Muscle of leg (tissue), 11 donors: ENCODE measurements around the gene REX1BD. TPM values are rescaled to one million over a fixed set of nuclear protein-coding genes. Genes with fewer than 3 reads are reported as not detected.

Experiments
- DNase-seq: peaks from one replicate; pipeline ENCODE4 v3.0.0; 2013
- H3K27ac ChIP-seq: one replicate; pipeline ENCODE4 v1.5.1; 2013; ENCODE audit warnings: mild to moderate bottlenecking, low read length, control low read depth
- H3K27me3 ChIP-seq: one replicate; pipeline ENCODE4 v1.6.1; 2013; ENCODE audit warnings: low read length; ENCODE audit not compliant: control insufficient read depth, insufficient read depth
- H3K36me3 ChIP-seq: one replicate; pipeline ENCODE4 v1.6.1; 2013; ENCODE audit warnings: low read length; ENCODE audit not compliant: control insufficient read depth, insufficient read depth
- H3K4me1 ChIP-seq: one replicate; pipeline ENCODE4 v1.6.1; 2013; ENCODE audit warnings: low read length; ENCODE audit not compliant: control insufficient read depth, insufficient read depth
- H3K4me3 ChIP-seq: one replicate; pipeline ENCODE4 v1.5.1; 2013; ENCODE audit warnings: low read length, control low read depth
- H3K9me3 ChIP-seq: replicated peaks from 2 replicates; pipeline ENCODE4 v1.6.1; 2013; ENCODE audit warnings: low read depth, low read length; ENCODE audit not compliant: control insufficient read depth
- WGBS: methylation state at CpG from one replicate; pipeline ENCODE4 v1.1.5; 2013; ENCODE audit warnings: missing lambda C conversion rate; ENCODE audit not compliant: insufficient coverage; 5-methylcytosine and 5-hydroxymethylcytosine counted together
- polyA plus RNA-seq, 8 donors: library from polyadenylated mRNA; unstranded; fragments of 120-200 nt; gene quantifications; one replicate each; pipeline versions ENCODE4 v1.2.1 to v1.2.3, GENCODE V29; 2013; ENCODE audit warnings: inconsistent platforms in 1 of 8, low replicate concordance in 1 of 8; ENCODE audit not compliant: insufficient read length in 8 of 8, insufficient read depth in 1 of 8
- total RNA-seq: library from RNA; stranded (reverse); fragments of 120-200 nt; gene quantifications from one replicate; pipeline ENCODE4 v1.2.4, GENCODE V29; 2013

Gene REX1BD
- total and polyA plus RNA-seq, 9 donors, result 27.4 to 61.5 (median 38.4) TPM

DNA sequence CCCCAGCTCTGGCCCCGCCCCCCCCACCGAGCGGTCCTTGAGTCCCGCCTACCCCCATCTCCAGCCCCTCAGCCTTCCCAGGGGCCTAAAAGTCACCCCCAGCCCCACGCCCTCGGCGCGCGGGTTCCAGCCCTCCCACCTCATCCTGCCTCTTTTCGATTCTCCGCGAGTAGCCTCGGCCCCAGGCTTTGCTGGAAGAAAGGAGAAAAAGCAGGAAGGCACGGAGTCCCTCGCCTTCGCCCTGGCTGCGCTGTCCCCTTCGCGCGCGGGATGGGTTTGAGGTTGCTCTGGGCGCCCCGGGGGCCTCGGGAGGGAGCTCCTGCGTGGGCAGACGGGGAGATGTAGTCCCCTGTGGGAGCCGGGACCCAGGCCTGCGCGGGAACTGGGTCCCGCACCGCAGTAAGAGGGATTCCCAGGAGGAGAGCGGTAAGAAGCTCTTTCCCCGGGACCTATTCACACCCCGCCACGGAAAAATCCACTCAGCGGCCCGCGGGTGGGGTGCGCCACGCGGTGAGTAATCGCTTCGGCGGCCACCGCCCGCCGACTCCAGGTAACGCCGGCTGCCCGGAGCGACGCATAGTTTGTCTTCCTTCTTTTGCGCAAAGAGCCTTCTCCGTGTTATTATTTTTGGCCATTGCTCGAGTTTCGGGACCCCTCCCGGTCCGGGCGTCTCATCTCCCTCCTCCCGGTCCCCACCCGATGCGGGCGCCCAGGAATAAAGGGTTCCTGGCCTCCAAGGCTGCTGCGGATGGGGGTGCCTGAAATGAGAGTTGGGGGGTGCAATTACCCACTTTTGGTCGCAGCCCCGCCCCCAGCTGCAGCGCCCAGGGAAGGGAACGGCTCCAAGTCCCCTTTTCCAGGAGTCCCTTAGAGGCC, 18.9 kb downstream of the REX1BD start:
- 1% methylated on average over 29 of the region's 68 CpGs for WGBS
- Histone ChIP-seq H3K27ac (no peak overlapping the region), H3K27me3 (peaks cover 93% of the 10 kb centered on the region), H3K36me3 (no peaks in the 10 kb centered on the region), H3K9me3 (no peaks in the 10 kb centered on the region), H3K4me3 (peak overlapping the region; percentile 37), H3K4me1 (peaks cover 52% of the 10 kb centered on the region)
- DNase-seq, result peak; percentile 44

DNA sequence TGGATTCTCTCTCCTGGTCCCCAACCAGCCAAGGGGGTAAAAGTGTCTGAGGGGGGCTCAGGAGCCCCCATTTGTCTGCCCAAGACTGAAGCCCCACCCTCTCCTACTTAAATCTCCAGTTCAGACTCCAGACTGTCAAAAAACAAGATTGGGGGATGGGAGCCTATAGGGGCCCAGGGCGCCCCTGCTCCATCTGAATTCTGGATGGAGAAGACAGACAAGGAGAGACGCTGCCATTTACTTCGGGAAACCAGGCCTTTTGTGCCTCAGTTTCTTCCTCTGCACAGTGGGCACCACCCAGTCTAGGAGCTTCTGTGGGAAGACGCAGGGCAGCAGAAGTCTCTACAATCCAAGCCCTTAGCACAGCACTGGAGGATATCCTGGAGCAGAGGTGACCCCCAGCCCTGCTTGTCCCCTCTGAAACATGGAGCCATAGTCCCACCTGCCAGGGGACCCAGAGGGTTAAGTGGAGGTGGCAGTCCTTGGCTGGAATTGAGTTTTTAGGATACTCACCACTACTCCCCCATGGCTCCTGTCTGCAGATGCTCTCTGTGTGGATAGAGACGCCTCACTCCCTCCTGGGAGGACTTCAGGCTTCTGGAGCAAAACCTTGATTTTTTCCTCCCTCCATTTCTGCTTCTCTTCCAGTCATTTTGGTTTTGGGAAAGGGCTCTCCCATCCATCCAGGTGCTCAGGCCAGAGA, 19.7 kb downstream of the REX1BD start:
- peaks cover 92% of the 10 kb centered on the region for H3K27me3 ChIP-seq
- no peak for DNase-seq
- no peaks in the 10 kb centered on the region for H3K9me3 ChIP-seq
- 22% methylated on average over 5 of the region's 5 CpGs for WGBS
- peaks cover 53% of the 10 kb centered on the region for H3K4me1 ChIP-seq
- no peak overlapping the region for H3K4me3 ChIP-seq
- no peaks in the 10 kb centered on the region for H3K36me3 ChIP-seq
- H3K27ac ChIP-seq, result no peak overlapping the region

DNA sequence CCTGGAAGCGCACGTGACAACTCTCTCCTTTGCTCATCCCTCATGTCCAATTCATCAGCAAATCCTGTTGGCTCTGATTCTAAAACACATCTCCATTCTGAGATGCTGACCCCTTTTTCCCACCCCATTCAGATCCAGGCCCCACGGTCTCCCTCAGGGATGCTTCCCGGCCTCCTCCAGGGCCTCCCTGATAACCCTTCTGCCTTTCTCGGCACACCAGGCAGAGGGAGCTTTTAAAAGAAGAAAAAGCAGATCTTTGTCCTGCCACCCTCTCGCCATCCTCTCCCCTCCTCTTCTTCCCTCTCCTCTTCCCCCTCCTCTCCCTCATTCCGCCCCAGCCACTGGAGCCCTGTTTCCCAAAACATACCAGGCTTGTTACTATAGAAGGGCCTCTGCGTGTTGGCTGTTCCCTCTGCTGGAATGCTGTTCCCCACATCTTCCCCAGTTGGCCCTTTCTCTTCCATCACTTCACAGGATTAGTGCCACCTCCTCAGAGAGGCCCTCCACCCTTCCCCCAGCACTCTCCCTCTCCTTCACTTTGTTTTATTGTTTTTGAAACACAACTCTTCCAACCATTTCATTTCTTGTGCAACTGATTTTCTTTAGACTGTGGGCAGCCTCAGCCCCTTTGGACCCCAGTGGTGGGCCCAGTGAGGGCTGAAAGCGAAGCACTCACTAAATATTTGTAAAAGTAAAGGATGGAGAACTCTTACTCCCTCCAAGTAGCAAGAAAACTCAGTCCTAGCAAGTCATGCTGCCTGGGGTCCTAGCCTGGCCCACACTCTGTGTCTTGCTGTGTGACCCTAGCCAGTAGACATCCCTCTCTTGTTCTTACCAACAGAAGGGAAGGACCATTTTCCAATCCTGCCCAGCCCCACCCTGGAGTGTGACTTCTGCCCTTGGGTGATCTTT, 20.5 kb downstream of the REX1BD start:
- WGBS, result 48% methylated on average over 7 of the region's 9 CpGs
- Histone ChIP-seq H3K27ac (no peak overlapping the region), H3K9me3 (no peaks in the 10 kb centered on the region), H3K4me1 (peaks cover 49% of the 10 kb centered on the region), H3K27me3 (peaks cover 93% of the 10 kb centered on the region), H3K4me3 (no peak overlapping the region), H3K36me3 (no peaks in the 10 kb centered on the region)
- no peak for DNase-seq

DNA sequence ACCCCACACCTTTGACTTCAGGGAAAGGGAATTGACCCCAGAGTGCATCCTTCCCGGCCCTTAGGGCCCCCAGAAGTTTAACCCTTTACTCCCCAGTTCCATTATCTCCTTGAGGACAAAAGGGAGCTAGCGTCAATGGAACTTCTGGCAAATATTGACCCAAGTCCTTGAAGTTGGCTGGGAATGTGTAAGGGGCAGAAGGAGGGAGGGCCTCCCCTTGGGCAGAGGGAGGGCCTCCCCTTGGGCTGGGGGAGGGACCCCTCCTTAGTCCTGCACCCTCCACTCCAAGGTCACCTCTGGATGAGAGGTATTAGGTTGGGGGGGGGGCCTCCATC, 21.1 kb downstream of the REX1BD start:
- H3K4me3 ChIP-seq, result no peak overlapping the region
- peaks cover 93% of the 10 kb centered on the region for H3K27me3 ChIP-seq
- H3K27ac ChIP-seq, result no peak overlapping the region
- no peaks in the 10 kb centered on the region for H3K9me3 ChIP-seq
- peaks cover 42% of the 10 kb centered on the region for H3K4me1 ChIP-seq
- WGBS, result 0% methylated on average over 1 of the region's 2 CpGs
- no peaks in the 10 kb centered on the region for H3K36me3 ChIP-seq
- DNase-seq, result no peak

DNA sequence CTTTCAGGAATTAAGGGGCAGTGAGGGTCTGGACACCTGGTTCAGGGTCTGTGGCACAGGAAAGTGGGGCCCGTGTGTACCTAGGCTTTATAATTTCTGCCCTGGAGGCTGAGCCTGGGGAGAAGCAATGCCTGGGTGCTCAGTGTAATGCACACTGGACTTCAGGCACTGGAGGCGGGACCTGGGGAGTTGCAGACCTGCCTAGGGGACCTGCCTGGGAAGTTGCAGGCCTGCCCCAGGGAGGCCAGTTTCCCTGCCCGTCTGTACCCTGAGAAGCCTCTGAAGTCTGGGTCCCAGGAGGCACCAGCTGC, 21.6 kb downstream of the REX1BD start:
- Histone ChIP-seq H3K9me3 (no peaks in the 10 kb centered on the region), H3K27me3 (peaks cover 93% of the 10 kb centered on the region), H3K4me1 (peaks cover 41% of the 10 kb centered on the region), H3K36me3 (no peaks in the 10 kb centered on the region), H3K27ac (no peak overlapping the region), H3K4me3 (no peak overlapping the region)
- DNase-seq, result no peak
- WGBS, result 43% methylated on average over 3 of the region's 3 CpGs

DNA sequence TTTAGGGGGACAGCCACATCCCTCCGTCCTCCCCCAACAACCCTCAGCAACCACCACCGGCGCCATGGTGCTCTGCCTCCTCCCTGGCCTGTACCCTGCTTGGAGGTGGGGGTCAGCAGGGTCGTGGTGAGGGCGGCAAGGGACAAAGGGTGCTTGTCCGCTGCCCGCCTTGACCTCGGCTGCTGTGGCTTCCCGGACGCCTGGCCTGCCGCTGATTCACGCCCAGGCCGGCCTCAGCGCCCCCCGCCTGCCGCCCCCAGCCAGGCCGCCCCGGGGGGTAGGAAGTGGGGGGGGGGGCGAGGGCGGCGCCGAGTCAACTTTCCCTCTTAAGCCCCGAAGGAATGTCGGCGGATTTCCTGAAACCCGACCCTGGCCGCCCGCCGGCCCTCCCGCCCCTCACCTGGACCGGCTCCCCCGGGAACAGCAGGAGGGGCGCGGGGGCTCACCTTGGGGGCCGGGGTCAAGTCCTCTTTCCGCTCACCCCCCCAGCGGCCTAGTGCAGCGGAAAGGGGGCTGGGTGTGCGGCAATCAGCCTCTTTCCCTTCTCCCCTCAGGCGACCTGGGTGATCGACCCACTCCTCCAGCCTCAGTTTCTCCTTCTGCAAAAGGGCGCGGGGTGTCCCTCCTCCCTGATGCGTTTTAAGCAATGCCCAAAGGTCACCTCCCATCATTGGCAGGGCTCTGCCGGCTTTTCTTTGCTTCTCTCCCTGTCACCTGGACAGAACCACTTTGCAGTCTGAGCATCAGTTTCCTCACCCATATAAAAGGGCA, 22.1 kb downstream of the REX1BD start:
- WGBS, result 7% methylated on average over 19 of the region's 45 CpGs
- no peaks in the 10 kb centered on the region for H3K9me3 ChIP-seq
- H3K4me1 ChIP-seq, result peaks cover 37% of the 10 kb centered on the region
- no peak overlapping the region for H3K4me3 ChIP-seq
- no peaks in the 10 kb centered on the region for H3K36me3 ChIP-seq
- no peak for DNase-seq
- peaks cover 90% of the 10 kb centered on the region for H3K27me3 ChIP-seq
- no peak overlapping the region for H3K27ac ChIP-seq

DNA sequence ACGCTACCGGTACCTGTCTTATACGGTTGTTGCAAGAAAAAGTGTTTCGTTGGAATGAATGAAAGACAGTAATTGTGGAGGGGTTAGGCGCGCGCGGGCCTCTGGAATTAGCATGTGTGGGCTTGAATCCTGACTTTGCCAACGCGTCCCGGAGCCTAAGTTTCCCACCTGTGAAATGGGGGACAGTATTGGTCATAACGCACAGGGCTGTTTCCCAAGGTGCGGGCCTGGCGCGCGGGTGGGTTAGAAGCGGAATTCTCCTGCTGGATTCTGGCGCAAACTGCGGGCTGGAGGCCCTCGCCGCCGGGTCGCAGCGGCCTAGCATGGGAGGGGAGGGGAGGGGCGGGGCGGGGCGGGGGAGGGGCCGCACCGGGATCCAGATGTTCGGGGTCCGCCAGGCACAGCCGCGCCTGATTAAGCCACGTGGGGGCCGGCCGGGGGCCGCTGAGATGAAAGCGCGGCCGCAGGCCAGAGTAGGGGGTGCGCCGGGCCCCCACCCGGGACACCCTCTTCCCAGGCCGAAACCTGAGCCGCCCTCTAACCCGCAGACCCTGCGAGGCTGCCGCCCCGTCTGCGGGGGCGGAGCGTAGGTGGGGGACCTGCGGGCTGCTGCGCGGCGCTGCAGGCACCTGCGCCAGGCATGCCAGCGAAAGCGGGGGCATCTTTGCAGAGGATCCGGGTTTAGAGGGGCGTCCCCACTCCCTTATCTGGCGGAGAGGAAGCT, 22.9 kb downstream of the REX1BD start:
- no peaks in the 10 kb centered on the region for H3K36me3 ChIP-seq
- no peaks in the 10 kb centered on the region for H3K9me3 ChIP-seq
- H3K27ac ChIP-seq, result no peak overlapping the region
- no peak overlapping the region for H3K4me3 ChIP-seq
- peaks cover 37% of the 10 kb centered on the region for H3K4me1 ChIP-seq
- WGBS, result 1% methylated on average over 55 of the region's 62 CpGs
- DNase-seq, result no peak
- H3K27me3 ChIP-seq, result peaks cover 91% of the 10 kb centered on the region

DNA sequence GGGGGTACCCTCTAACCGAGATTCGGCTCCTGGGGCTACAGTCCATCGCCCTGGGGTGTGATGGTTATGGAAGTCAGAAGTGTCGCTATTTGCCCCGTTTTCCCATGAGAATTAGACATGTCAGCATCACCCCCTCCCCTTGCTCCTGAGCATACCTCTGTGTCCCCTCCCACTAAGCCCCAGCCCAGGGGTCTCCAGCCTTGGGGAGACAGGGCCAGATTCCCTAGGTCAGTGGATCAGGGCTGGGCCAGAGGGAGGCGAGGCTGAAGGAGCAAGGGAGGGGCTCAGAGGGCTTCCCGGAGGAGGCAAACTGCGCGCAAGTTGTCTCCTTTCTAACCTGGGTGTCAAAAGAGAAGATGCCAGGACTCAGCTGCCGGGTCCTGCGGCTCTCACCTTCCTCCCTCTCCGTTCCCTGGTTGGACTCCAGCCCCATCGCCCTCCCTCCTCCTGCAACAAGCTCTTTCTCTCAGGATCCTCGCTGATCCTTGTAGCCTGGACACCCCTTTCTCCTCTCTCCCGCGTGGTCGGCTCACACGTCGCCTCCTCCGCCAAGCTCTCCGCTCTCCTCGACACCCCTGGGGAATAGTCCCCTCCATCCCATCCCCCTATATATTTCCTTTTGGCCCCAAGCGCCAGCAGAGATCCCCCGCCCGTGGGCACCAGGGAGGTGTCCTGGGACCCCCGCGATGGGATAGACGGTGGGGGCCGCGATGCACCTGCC, 23.6 kb downstream of the REX1BD start:
- no peaks in the 10 kb centered on the region for H3K9me3 ChIP-seq
- under 1% methylated on average over 25 of the region's 30 CpGs for WGBS
- peak overlapping the region; percentile 32 for H3K4me3 ChIP-seq
- H3K27me3 ChIP-seq, result peaks cover 87% of the 10 kb centered on the region
- H3K4me1 ChIP-seq, result peaks cover 33% of the 10 kb centered on the region
- no peak overlapping the region for H3K27ac ChIP-seq
- H3K36me3 ChIP-seq, result no peaks in the 10 kb centered on the region
- no peak for DNase-seq
